Thyroid gland (tissue), 4 donors: ENCODE results near the gene ELMO1.

Experiments
- CTCF ChIP-seq, 6 experiments: fragments of 200-600 bp in 3 of 6; fragments of 450-650 bp in 3 of 6; sonication (generic) in 3 of 6; IDR thresholded peaks; one replicate each; pipeline ENCODE4 v1.5.1; 2016 to 2019; ENCODE audit warnings: antibody characterized with exemption in 6 of 6, mild to moderate bottlenecking in 2 of 6, inconsistent platforms in 1 of 6, moderate library complexity in 1 of 6
- POLR2A ChIP-seq, 2 donors: fragments of 450-650 bp; IDR thresholded peaks; one replicate each; pipeline ENCODE4 v1.6.1; 2017; ENCODE audit warnings: antibody characterized with exemption in 2 of 2, mild to moderate bottlenecking in 2 of 2, moderate library complexity in 1 of 2

- TF ChIP-seq CTCF (IDR thresholded peaks at IDR 0.05) (no peak), POLR2A (IDR thresholded peaks at IDR 0.05) (no peak)
These were observed 402.1 kb downstream of the ELMO1 start for GRCh38 chr7:37046531-37047079.
